HG03442 (cell line): ENCODE results near the gene NECAB3.

ENCODE experiments used
- ATAC-seq: cut with Tn5 transposase; IDR thresholded peaks from one replicate; pipeline ENCODE4 v1.9.1; 2021; ENCODE audit warnings: mild to moderate bottlenecking, moderate library complexity; ENCODE audit not compliant: unreplicated experiment

Gene NECAB3

GRCh38 chr20:33626190-33626589 is 48.0 kb downstream of the NECAB3 start:
- no peak for ATAC-seq

- ATAC-seq: no peak
These were observed 49.8 kb downstream of the NECAB3 start for GRCh38 chr20:33624399-33624798.

- no peak for ATAC-seq
These were observed 51.4 kb downstream of the NECAB3 start for GRCh38 chr20:33622705-33623365.

GRCh38 chr20:33621717-33622400 is 52.4 kb downstream of the NECAB3 start:
- ATAC-seq: no peak

GRCh38 chr20:33612001-33612400 is 62.2 kb downstream of the NECAB3 start:
- ATAC-seq: no peak

GRCh38 chr20:33611106-33611505 is 63.1 kb downstream of the NECAB3 start:
- ATAC-seq: no peak

- ATAC-seq: no peak
These were observed 64.7 kb downstream of the NECAB3 start for GRCh38 chr20:33609504-33609903.
